ENCODE measurements around the gene CD28.
"Not testable (repeated sequence)": the region's sequence is repeated elsewhere in the genome, so short reads cannot be mapped to it uniquely, and the experiment has no call there.

The CD28 gene

GRCh38 chr2:203785391-203786110 is 79.1 kb downstream of the CD28 start:
- H3K27ac Mint-ChIP-seq: not testable (repeated sequence)

GRCh38 chr2:203786549-203787351 is 80.3 kb downstream of the CD28 start:
- H3K4me3 Mint-ChIP-seq: no peak overlapping the region
- peaks cover 2% of the 10 kb centered on the region for H3K36me3 Mint-ChIP-seq (ENCODE audit: low read depth)
- no peak overlapping the region for H3K27ac Mint-ChIP-seq
- H3K27me3 Mint-ChIP-seq (ENCODE audit: low read depth): no peaks in the 10 kb centered on the region
- no peaks in the 10 kb centered on the region for H3K9me3 Mint-ChIP-seq
- H3K4me1 Mint-ChIP-seq (ENCODE audit: low read depth): peaks cover 32% of the 10 kb centered on the region

More at GRCh38 chr2:203785391-203786110, 79.1 kb downstream of the CD28 start:
- H3K4me3 Mint-ChIP-seq; H3K36me3 Mint-ChIP-seq (ENCODE audit: low read depth); H3K27me3 Mint-ChIP-seq (ENCODE audit: low read depth); H3K9me3 Mint-ChIP-seq: not testable (repeated sequence)
- peaks cover 36% of the 10 kb centered on the region for H3K4me1 Mint-ChIP-seq (ENCODE audit: low read depth)

GRCh38 chr2:203787979-203788378 is 81.5 kb downstream of the CD28 start:
- no peaks in the 10 kb centered on the region for H3K9me3 Mint-ChIP-seq
- H3K4me1 Mint-ChIP-seq (ENCODE audit: low read depth): peaks cover 22% of the 10 kb centered on the region
- no peaks in the 10 kb centered on the region for H3K27me3 Mint-ChIP-seq (ENCODE audit: low read depth)
- H3K36me3 Mint-ChIP-seq (ENCODE audit: low read depth): peaks cover 2% of the 10 kb centered on the region
- H3K4me3 Mint-ChIP-seq: no peak overlapping the region
- H3K27ac Mint-ChIP-seq: no peak overlapping the region

Data from T-helper 1 cell treated with Interleukin-12 subunit alpha and Interleukin-12 subunit beta and Interleukin-4 antibody, amounts not matched to agents 30 μg/mL and 1 μg/mL, for 36 hours (primary cell).